Body of pancreas (tissue), 4 donors: ENCODE results near the gene PTPRN2. TPM values are rescaled to one million over a fixed set of nuclear protein-coding genes. Genes with fewer than 3 reads are reported as not detected.

Experiments
- ATAC-seq: fragments of 150-250 bp; one replicate; pipeline ENCODE4 v1.9.1; 2016
- DNase-seq, 4 donors: peaks; one replicate each; pipeline ENCODE4 v3.0.0-alpha.2; 2019
- H3K27ac ChIP-seq, 4 donors: fragments of 200-600 bp; sonication (generic); 1 replicate in 3 of 4; 2 replicates in 1 of 4; pipeline versions ENCODE4 v1.5.1 to v1.6.1; 2016 to 2019; ENCODE audit warnings: mild to moderate bottlenecking in 1 of 4, mixed read lengths in 1 of 4, moderate library complexity in 1 of 4
- H3K27me3 ChIP-seq, 2 donors: fragments of 200-600 bp; sonication (generic); one replicate each; pipeline ENCODE4 v1.6.0; 2016; ENCODE audit warnings: mild to moderate bottlenecking in 1 of 2
- H3K36me3 ChIP-seq, 2 donors: fragments of 200-600 bp; sonication (generic); replicated peaks in 1 of 2; 2 replicates each; pipeline ENCODE4 v1.5.1; 2016; ENCODE audit warnings: low read depth in 2 of 2; ENCODE audit not compliant: insufficient read depth in 1 of 2
- H3K4me1 ChIP-seq: fragments of 200-600 bp; sonication (generic); one replicate; pipeline ENCODE4 v1.6.0; 2016
- H3K4me3 ChIP-seq, 2 donors: fragments of 200-600 bp; sonication (generic); 1 replicate in 1 of 2; 2 replicates in 1 of 2; pipeline ENCODE4 v1.5.1; 2016 to 2019
- H3K9me3 ChIP-seq, 3 donors: fragments of 200-600 bp; sonication (generic); 1 replicate in 2 of 3; 2 replicates in 1 of 3; pipeline ENCODE4 v1.5.1; 2016
- POLR2A ChIP-seq, 3 donors: fragments of 450-650 bp; IDR thresholded peaks; one replicate each; pipeline ENCODE4 v1.6.1; 2016; ENCODE audit warnings: antibody characterized with exemption in 3 of 3, mild to moderate bottlenecking in 2 of 3
- WGBS, 2 donors: methylation state at CpG; one replicate each; pipeline ENCODE4 v1.1.5; 2017; 5-methylcytosine and 5-hydroxymethylcytosine counted together
- intact Hi-C: fragments of 100-400 bp; cut with DNase I; formaldehyde crosslinking; loops from one replicate; pipeline ENCODE4 v1.15.1; 2023
- total RNA-seq, 2 donors: library from RNA; depleted of rRNA; stranded (reverse); fragments of >200 nt; gene quantifications; one replicate each; pipeline ENCODE4 v1.1.0, GENCODE V29; 2016
- TF ChIP-seq, protein P1 (sequence below), 7 experiments: fragments of 450-650 bp in 4 of 7; fragments of 200-600 bp in 3 of 7; sonication (generic) in 3 of 7; IDR thresholded peaks; one replicate each; pipeline ENCODE4 v1.5.1; 2016 to 2019; ENCODE audit warnings: antibody characterized with exemption in 7 of 7

Gene PTPRN2
- total RNA-seq, 2 donors from 2014 or later = 31.6 to 76.1 TPM

DNA sequence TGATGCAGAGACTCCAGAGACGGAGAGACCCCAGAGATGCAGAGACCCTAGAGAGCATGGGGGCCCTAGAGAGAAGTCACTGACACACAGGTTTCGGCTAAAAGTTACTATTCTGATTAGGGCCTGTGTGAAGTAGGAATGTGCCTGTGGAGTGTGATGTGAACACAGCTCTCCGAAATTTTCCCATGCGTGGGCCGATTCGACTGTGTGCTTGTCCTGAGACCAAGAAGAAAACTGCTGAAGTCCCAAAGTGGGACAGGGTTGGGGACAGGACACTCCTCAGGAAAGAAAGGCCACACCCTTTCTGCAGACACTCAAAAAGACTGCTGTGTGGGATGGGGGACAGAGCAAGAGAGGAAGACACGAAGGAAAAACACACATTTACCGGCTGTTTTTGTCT, 533.5 kb downstream of the PTPRN2 start:
- no peak for ATAC-seq
- Histone ChIP-seq H3K4me1 (no peaks in the 10 kb centered on the region), H3K4me3 (no peak overlapping the region), H3K27me3 (no peaks in the 10 kb centered on the region), H3K27ac (no peak overlapping the region), H3K36me3 (no peaks in the 10 kb centered on the region), H3K9me3 (no peaks in the 10 kb centered on the region)
- WGBS, 2 donors = 90 to 91% methylated on average over 8 of the region's 8 CpGs
- no peak for DNase-seq
- intact Hi-C loops = no loop called here
- TF ChIP-seq, protein P1, sequence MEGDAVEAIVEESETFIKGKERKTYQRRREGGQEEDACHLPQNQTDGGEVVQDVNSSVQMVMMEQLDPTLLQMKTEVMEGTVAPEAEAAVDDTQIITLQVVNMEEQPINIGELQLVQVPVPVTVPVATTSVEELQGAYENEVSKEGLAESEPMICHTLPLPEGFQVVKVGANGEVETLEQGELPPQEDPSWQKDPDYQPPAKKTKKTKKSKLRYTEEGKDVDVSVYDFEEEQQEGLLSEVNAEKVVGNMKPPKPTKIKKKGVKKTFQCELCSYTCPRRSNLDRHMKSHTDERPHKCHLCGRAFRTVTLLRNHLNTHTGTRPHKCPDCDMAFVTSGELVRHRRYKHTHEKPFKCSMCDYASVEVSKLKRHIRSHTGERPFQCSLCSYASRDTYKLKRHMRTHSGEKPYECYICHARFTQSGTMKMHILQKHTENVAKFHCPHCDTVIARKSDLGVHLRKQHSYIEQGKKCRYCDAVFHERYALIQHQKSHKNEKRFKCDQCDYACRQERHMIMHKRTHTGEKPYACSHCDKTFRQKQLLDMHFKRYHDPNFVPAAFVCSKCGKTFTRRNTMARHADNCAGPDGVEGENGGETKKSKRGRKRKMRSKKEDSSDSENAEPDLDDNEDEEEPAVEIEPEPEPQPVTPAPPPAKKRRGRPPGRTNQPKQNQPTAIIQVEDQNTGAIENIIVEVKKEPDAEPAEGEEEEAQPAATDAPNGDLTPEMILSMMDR (IDR thresholded peaks at IDR 0.05) = no peak
- TF ChIP-seq POLR2A (IDR thresholded peaks at IDR 0.05) = no peak

DNA sequence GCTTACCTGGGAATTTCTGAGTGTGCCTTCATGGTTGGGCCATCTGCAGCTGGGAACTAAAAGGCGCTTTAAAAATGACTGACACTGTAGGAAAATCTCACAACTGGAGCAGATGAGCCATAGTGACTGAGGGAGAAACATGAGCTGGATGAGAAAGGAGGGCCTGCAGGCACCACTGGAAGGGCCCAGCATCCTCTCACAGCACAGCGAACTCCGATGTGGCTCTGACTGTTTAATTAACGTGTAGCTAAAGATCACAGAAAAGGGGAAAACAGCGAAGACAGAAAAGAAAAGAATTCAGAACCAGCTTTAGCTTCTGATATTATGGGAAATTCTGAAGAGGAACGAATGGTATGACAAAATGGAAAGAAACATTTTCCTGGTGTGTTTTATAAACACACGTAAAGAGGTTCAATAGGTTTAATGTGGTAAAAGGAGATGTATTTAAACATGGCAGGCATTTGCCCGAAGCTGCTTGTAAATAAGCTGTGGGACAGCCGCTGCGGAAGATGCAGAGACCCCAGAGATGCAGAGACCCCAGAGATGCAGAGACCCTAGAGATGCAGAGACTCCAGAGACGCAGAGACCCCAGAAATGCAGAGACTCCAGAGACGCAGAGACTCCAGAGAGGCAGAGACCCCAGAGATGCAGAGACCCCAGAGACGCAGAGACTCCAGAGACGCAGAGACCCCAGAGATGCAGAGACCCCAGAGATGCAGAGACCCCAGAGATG, 534.3 kb downstream of the PTPRN2 start:
- TF ChIP-seq, protein P1 (IDR thresholded peaks at IDR 0.05) = no peak
- TF ChIP-seq POLR2A (IDR thresholded peaks at IDR 0.05) = no peak
- Histone ChIP-seq H3K27me3 (no peaks in the 10 kb centered on the region), H3K36me3 (no peaks in the 10 kb centered on the region), H3K4me3 (no peak overlapping the region), H3K9me3 (no peaks in the 10 kb centered on the region), H3K4me1 (no peaks in the 10 kb centered on the region), H3K27ac (no peak overlapping the region)
- intact Hi-C loops = no loop called here
- ATAC-seq (no peak), DNase-seq (no peak)
- 87 to 88% methylated on average over 14 of the region's 14 CpGs for WGBS, 2 donors

DNA sequence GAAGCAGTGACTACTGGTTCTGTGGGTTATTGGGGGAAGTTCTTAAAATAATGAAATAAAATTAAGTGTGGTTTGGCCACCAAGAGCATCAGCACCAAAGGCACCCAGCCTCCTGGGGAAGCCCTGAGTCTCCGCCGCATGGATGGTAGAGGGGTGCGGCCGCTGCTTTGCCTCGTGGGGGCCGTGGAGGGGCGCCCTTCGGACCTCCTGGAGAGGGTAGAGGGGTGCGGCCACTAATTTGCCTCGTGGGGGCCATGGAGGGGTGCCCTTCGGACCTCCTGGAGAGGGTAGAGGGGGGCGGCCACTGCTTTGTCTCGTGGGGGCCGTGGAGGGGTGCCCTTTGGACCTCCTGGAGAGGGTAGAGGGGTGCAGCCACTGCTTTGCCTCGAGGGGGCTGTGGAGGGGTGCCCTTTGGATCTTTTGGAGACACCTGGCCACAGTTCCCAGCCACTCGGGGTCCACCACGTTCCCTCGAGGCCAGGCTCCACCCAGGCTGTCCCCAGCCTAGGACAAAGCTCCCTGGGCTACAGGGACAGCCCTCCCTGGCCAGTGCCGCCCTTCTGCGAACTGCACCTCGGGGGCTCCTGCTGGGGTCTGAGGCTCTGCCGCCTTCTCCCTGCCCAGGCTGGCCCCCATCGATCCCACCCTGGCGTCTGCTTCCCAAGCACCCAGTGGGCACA, 535.1 kb downstream of the PTPRN2 start:
- Histone ChIP-seq H3K27me3 (no peaks in the 10 kb centered on the region), H3K4me1 (no peaks in the 10 kb centered on the region), H3K36me3 (no peaks in the 10 kb centered on the region), H3K4me3 (no peak overlapping the region), H3K27ac (no peak overlapping the region), H3K9me3 (no peaks in the 10 kb centered on the region)
- ATAC-seq (no peak), DNase-seq (no peak)
- WGBS, 2 donors = 84 to 93% methylated on average over 20 to 24 of the region's 24 CpGs
- TF ChIP-seq, protein P1 (IDR thresholded peaks at IDR 0.05) = no peak
- no peak for TF ChIP-seq POLR2A (IDR thresholded peaks at IDR 0.05)
- intact Hi-C loops = no loop called here

DNA sequence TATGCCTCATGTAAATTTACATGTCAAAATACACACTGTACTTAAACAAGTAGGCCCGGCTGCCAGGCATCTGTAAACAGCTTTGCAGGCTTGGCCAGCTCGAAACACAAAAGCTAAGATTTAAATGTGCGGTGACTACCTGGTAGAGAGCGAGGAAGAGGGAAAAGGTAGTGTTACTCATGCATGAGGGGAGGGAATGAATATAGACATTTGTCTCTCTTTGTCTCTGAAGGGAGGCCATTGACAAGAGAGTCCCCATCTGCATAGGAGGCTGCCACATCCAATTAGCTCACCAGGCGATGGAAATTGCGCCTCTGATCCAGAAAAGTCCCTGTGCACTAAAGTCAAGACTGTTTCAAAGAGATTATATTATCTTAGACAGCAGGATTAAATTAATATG, 535.8 kb downstream of the PTPRN2 start:
- no peak for DNase-seq
- 76 to 77% methylated on average over 6 of the region's 6 CpGs for WGBS, 2 donors

More for the DNA sequence above, 535.8 kb downstream of the PTPRN2 start:
- Histone ChIP-seq H3K9me3 (no peaks in the 10 kb centered on the region), H3K27ac (no peak overlapping the region), H3K4me1 (no peaks in the 10 kb centered on the region), H3K4me3 (no peak overlapping the region), H3K27me3 (no peaks in the 10 kb centered on the region), H3K36me3 (no peaks in the 10 kb centered on the region)
- TF ChIP-seq, protein P1 (IDR thresholded peaks at IDR 0.05) = no peak
- no peak for TF ChIP-seq POLR2A (IDR thresholded peaks at IDR 0.05)
- no peak for ATAC-seq
- intact Hi-C loops = no loop called here
